Fibroblast of lung (primary cell): ENCODE measurements around the gene TMEM63B. TPM values are rescaled to one million over a fixed set of nuclear protein-coding genes. Genes with fewer than 3 reads are reported as not detected.

ENCODE experiments used
- DNase-seq, 2 donors: peaks; one replicate each; pipeline versions ENCODE4 v3.0.0 to v3.0.0-alpha.2; 2010; ENCODE audit warnings: low read depth in 2 of 2
- H2AFZ ChIP-seq: 2 replicates; pipeline ENCODE4 v1.5.1; 2012; ENCODE audit warnings: low read length, control low read depth, inconsistent platforms
- H3K27ac ChIP-seq: 2 replicates; pipeline ENCODE4 v1.5.1; 2011; ENCODE audit warnings: low read length, control low read depth; ENCODE audit not compliant: insufficient read depth
- H3K27me3 ChIP-seq: 2 replicates; pipeline ENCODE4 v1.5.1; 2011; ENCODE audit warnings: mild to moderate bottlenecking, low read length; ENCODE audit not compliant: control insufficient read depth, insufficient read depth
- H3K36me3 ChIP-seq: 2 replicates; pipeline ENCODE4 v1.5.1; 2011; ENCODE audit warnings: low read length; ENCODE audit not compliant: control insufficient read depth, insufficient read depth
- H3K4me1 ChIP-seq: 2 replicates; pipeline ENCODE4 v1.5.1; 2011; ENCODE audit warnings: low read length; ENCODE audit not compliant: control insufficient read depth, insufficient read depth; ENCODE audit errors: extremely low read depth
- H3K4me2 ChIP-seq: 2 replicates; pipeline ENCODE4 v1.5.1; 2011; ENCODE audit warnings: low read length, control low read depth; ENCODE audit not compliant: insufficient read depth; ENCODE audit errors: extremely low read depth
- H3K4me3 ChIP-seq, 4 experiments: fragments of 200-600 bp in 1 of 4; sonication (generic) in 1 of 4; replicated peaks in 1 of 4; 2 replicates each; pipeline ENCODE4 v1.5.1; 2011 to 2016; ENCODE audit warnings: low read length in 4 of 4, low read depth in 3 of 4, mild to moderate bottlenecking in 3 of 4, control low read depth in 2 of 4, inconsistent platforms in 1 of 4, mixed read lengths in 1 of 4; ENCODE audit not compliant: insufficient read depth in 1 of 4; ENCODE audit errors: control extremely low read depth in 1 of 4
- H3K79me2 ChIP-seq: 2 replicates; pipeline ENCODE4 v1.5.1; 2012; ENCODE audit warnings: mild to moderate bottlenecking, low read length, inconsistent platforms; ENCODE audit not compliant: control insufficient read depth, insufficient read depth
- H3K9ac ChIP-seq: 2 replicates; pipeline ENCODE4 v1.5.1; 2011; ENCODE audit warnings: mild to moderate bottlenecking, low read length, control low read depth; ENCODE audit not compliant: insufficient read depth
- H3K9me3 ChIP-seq: 2 replicates; pipeline ENCODE4 v1.5.1; 2012; ENCODE audit warnings: low read depth, low read length; ENCODE audit not compliant: control insufficient read depth, insufficient read depth
- H4K20me1 ChIP-seq: 2 replicates; pipeline ENCODE4 v1.5.1; 2011; ENCODE audit warnings: low read length; ENCODE audit not compliant: control insufficient read depth, insufficient read depth; ENCODE audit errors: extremely low read depth
- EZH2 ChIP-seq: IDR thresholded peaks from 2 replicates; pipeline ENCODE4 v1.5.1; 2012; ENCODE audit warnings: low read length, control low read depth, mild to moderate bottlenecking; ENCODE audit errors: missing control alignments
- polyA plus RNA-seq, 2 donors: library from polyadenylated mRNA; depleted of rRNA in 1 of 2; stranded (reverse) in 1 of 2; unstranded in 1 of 2; fragments of >200 nt; gene quantifications; 2 replicates each; pipeline ENCODE4 v1.2.1, GENCODE V29; 2011 to 2012; ENCODE audit warnings: missing spikeins in 1 of 2
- total RNA-seq: library from RNA; depleted of rRNA; stranded (reverse); fragments of >200 nt; gene quantifications from 2 replicates; pipeline ENCODE4 v1.2.1, GENCODE V29; 2014
- TF ChIP-seq, protein P1 (sequence below), 2 donors: IDR thresholded peaks in 1 of 2; conservative IDR thresholded peaks in 1 of 2; 1 replicate in 1 of 2; 2 replicates in 1 of 2; pipeline ENCODE4 v1.5.1; 2011 to 2012; ENCODE audit warnings: low read length in 2 of 2, control low read depth in 1 of 2, inconsistent platforms in 1 of 2, low read depth in 1 of 2, mild to moderate bottlenecking in 1 of 2

TMEM63B gene
- total and polyA plus RNA-seq, 2 donors (not counting 1 experiment from before 2014, with no cell fraction given), result 32.2 to 42.1 TPM

DNA sequence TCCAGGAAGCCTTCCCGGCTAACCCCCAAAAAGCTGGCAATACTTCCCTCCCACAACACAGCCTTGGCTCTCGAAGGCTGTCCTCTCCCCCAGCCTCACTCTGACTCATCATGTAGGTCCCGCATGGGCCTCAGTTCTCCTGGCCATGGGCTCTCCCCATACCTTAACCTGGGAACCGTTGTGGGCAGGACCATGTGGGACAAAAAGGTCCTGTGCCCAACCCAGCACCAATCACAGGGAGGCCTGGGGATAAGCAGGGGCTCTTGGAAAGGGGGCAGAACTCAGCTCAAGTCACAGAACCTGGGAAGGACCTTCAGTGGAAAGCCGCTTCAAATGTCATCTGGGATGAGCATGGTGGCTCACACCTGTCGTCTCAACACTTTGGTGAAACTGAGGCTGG is 45.6 kb upstream of the TMEM63B start:
- H3K9ac ChIP-seq, result no peak overlapping the region
- H3K4me2 ChIP-seq, result no peak overlapping the region
- no peak for DNase-seq
- no peaks in the 10 kb centered on the region for H3K9me3 ChIP-seq
- H3K4me1 ChIP-seq, result peaks cover 2% of the 10 kb centered on the region
- TF ChIP-seq EZH2, result no peak
- TF ChIP-seq, protein P1, sequence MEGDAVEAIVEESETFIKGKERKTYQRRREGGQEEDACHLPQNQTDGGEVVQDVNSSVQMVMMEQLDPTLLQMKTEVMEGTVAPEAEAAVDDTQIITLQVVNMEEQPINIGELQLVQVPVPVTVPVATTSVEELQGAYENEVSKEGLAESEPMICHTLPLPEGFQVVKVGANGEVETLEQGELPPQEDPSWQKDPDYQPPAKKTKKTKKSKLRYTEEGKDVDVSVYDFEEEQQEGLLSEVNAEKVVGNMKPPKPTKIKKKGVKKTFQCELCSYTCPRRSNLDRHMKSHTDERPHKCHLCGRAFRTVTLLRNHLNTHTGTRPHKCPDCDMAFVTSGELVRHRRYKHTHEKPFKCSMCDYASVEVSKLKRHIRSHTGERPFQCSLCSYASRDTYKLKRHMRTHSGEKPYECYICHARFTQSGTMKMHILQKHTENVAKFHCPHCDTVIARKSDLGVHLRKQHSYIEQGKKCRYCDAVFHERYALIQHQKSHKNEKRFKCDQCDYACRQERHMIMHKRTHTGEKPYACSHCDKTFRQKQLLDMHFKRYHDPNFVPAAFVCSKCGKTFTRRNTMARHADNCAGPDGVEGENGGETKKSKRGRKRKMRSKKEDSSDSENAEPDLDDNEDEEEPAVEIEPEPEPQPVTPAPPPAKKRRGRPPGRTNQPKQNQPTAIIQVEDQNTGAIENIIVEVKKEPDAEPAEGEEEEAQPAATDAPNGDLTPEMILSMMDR (conservative IDR thresholded peaks at IDR 0.05 in 1 of 2, IDR thresholded peaks at IDR 0.05 in 1 of 2; ENCODE audit: low read depth in 1 of 2, low read length in 2 of 2), result no peak
- no peaks in the 10 kb centered on the region for H3K27me3 ChIP-seq
- no peaks in the 10 kb centered on the region for H3K36me3 ChIP-seq
- H2AFZ ChIP-seq, result no peak overlapping the region
- H3K79me2 ChIP-seq, result no peaks in the 10 kb centered on the region
- H3K4me3 ChIP-seq, result no peak overlapping the region
- no peaks in the 10 kb centered on the region for H4K20me1 ChIP-seq
- no peak overlapping the region for H3K27ac ChIP-seq

DNA sequence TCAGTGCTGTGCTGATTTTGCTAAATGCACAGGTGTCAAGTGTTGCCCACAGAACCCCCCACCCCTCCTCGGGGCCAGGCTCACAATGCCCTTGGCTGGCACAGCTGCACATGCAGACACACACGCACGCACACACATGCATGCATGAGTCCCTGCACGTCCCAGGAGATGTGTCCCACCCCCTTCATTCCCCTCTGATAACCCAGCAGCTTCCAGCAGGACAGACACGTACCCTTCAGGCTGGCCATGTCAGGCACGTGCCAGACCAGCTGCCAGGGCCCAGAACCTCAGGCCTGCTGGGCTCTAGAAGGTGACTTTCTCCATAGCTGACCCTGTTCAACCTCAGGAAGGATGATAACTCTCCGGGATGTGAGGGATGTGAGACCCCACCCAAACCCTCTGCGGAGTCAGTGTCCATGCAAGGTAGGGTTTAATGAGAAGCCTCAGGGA is 44.5 kb upstream of the TMEM63B start:
- Histone ChIP-seq H3K36me3 (no peaks in the 10 kb centered on the region), H3K9ac (no peak overlapping the region), H3K4me1 (no peaks in the 10 kb centered on the region), H3K27me3 (no peaks in the 10 kb centered on the region), H3K9me3 (no peaks in the 10 kb centered on the region), H3K4me2 (no peak overlapping the region), H3K79me2 (no peaks in the 10 kb centered on the region), H3K27ac (no peak overlapping the region), H3K4me3 (no peak overlapping the region), H2AFZ (no peak overlapping the region), H4K20me1 (no peaks in the 10 kb centered on the region)
- no peak for TF ChIP-seq EZH2
- TF ChIP-seq, protein P1 (conservative IDR thresholded peaks at IDR 0.05 in 1 of 2, IDR thresholded peaks at IDR 0.05 in 1 of 2; ENCODE audit: low read depth in 1 of 2, low read length in 2 of 2), result no peak
- no peak for DNase-seq

DNA sequence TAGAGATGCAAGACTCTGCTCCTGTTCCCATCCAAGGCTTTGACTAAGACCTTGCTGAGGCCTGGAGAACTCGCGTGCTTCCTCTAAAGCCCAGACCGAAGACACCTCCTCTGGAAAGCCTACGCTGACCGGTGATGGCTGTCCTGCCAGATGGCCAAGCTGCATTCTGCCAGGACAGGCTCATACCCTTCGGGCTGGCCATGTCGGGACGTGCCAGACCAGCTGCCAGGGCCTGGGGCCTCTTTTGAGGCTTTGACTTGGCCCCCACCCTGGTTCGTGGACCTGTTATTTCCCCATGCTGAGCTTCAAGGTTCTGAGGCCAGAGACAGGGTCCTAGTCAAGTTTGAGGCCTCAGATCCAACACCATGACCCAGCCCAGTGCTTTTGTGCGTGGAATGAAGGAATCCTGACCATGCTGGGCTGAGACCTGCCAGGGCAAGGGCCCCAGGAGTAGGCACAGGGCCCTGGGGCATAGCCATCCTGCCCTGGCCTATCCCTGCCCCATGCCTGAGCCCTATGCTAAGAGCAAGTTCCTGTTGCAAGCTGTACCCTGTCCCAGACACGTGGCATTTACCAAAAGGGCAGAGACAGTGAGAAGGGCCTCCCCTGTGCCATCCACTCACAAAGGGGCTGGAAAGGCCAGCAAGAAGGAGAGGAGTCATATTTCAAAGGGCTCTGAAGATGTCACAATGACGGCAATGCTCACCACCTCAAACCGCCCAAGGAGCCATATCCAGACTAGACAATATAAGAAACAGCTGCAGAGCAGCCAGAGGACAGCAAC is 42.9 kb upstream of the TMEM63B start:
- Histone ChIP-seq H3K9me3 (no peaks in the 10 kb centered on the region), H2AFZ (no peak overlapping the region), H3K4me1 (no peaks in the 10 kb centered on the region), H3K4me3 (no peak overlapping the region), H3K79me2 (no peaks in the 10 kb centered on the region), H3K36me3 (no peaks in the 10 kb centered on the region), H3K4me2 (no peak overlapping the region), H3K9ac (no peak overlapping the region), H3K27ac (no peak overlapping the region), H3K27me3 (no peaks in the 10 kb centered on the region), H4K20me1 (no peaks in the 10 kb centered on the region)
- peak in 1 of 2 donors; percentile 76 for DNase-seq
- TF ChIP-seq, protein P1 (conservative IDR thresholded peaks at IDR 0.05 in 1 of 2, IDR thresholded peaks at IDR 0.05 in 1 of 2; ENCODE audit: low read depth in 1 of 2, low read length in 2 of 2), result no peak
- TF ChIP-seq EZH2, result no peak
